ENCODE results near the gene WDR90. TPM values are rescaled to one million over a fixed set of nuclear protein-coding genes. Genes with fewer than 3 reads are reported as not detected.

Gene WDR90
- total RNA-seq, 1 experiment from 2014 or later, result 57.8 TPM

- Mint-ChIP-seq H3K27ac (ENCODE audit: unreplicated experiment) (peak within 1 kb of the TSS; percentile 84), H3K27me3 (ENCODE audit: insufficient read depth, unreplicated experiment) (no peaks in the 10 kb centered on the region), H3K36me3 (ENCODE audit: insufficient read depth, unreplicated experiment) (peaks cover 60% of the 10 kb centered on the region), H3K4me1 (ENCODE audit: low read depth, unreplicated experiment) (no peaks in the 10 kb centered on the region), H3K9me3 (ENCODE audit: unreplicated experiment) (no peaks in the 10 kb centered on the region), H3K4me3 (ENCODE audit: unreplicated experiment) (peak within 1 kb of the TSS; percentile 87)
- peaks cover 33% of the 10 kb centered on the region for H3K4me1 ChIP-seq
- H3K27me3 ChIP-seq (replicated peaks; ENCODE audit: control insufficient read depth, insufficient read depth, low read length), result no peaks in the 10 kb centered on the region
- DNase-seq, result peak; percentile 96 to 97
- intact Hi-C loops (cut with micrococcal nuclease; ENCODE audit: unreplicated experiment), result no loop called here
- H3K9me3 ChIP-seq, result no peaks in the 10 kb centered on the region
- POLR2A ChIA-PET, result interaction anchor here (1.1 kb wide), 1 partner anchor 36 kb away, joined by 4 read pairs; no protein-coding TSS in a partner anchor
- CTCF ChIA-PET, result no interaction called here
- H3K36me3 ChIP-seq (ENCODE audit: control insufficient read depth, insufficient read depth, low read length), result 0 out of 2 replicates have a peak, but pooled peaks cover 4% of the 10 kb centered on the region
- H3K4me3 ChIP-seq (ENCODE audit: low read depth, low read length), result peak within 1 kb of the TSS; percentile 86
- no TSS peak for BruUV-seq (replicated peaks)
- no peak for TF ChIP-seq CTCF (IDR thresholded peaks at IDR 0.05; ENCODE audit: insufficient read depth in 1 of 2, low read depth in 1 of 2, low read length in 1 of 2, severe bottlenecking in 1 of 2, unreplicated experiment in 1 of 2)
Measured at GRCh38 chr16:684071-684794, 35.1 kb downstream of the WDR90 start, which contains the start of gene JMJD8. JMJD8 (minus strand) TSS chr16:684334; CDS start chr16:684319, 15 bp downstream.

DNA sequence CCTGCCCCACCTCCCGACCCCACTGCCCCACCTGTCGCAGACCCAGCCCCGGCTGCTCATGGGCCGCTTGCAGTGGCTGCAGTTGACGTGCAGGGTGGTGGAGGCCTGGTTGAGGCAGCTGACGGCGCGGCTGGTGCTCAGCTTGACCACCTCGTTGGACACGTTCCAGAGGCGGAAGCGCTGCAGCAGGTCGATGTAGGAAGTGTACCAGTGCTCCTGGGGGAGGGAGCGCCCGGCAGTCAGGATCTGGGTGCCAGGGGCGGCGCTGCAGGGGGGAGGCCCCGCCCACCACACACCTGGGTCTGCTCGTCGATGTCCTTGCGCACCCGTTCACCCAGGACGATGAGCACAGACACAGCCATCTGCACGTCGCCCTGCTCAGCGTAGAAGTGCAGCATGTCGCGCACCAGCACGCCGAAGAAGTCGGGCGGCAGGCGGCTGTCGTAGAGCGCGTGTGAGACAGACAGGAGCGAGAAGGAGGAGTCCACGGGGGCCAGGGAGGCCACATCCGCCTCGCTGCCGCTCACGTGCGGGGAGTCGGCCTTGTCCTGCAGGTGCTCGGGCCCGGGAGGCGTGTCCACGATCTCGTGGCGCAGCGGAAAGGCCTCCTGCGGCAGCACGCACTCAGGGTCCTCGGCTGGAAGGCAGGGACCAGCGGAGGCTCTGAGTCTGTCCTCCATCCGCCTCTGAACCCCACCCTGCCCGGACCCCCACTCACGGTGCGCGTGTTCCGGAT lies 36.0 kb downstream of the WDR90 start:
- Histone ChIP-seq H3K9me3 (no peaks in the 10 kb centered on the region), H3K27me3 (replicated peaks; ENCODE audit: control insufficient read depth, insufficient read depth, low read length) (no peaks in the 10 kb centered on the region), H3K36me3 (ENCODE audit: control insufficient read depth, insufficient read depth, low read length) (0 out of 2 replicates have a peak, but pooled peaks cover 4% of the 10 kb centered on the region), H3K4me3 (ENCODE audit: low read depth, low read length) (peak overlapping the region; percentile 86), H3K4me1 (peaks cover 30% of the 10 kb centered on the region)
- DNase-seq, result peak; percentile 72 to 80
- ChIA-PET CTCF (no interaction called here), POLR2A (interaction anchor here (1.1 kb wide), 1 partner anchor 35 kb away, joined by 4 read pairs; no protein-coding TSS in a partner anchor)
- no peak for TF ChIP-seq CTCF (IDR thresholded peaks at IDR 0.05; ENCODE audit: insufficient read depth in 1 of 2, low read depth in 1 of 2, low read length in 1 of 2, severe bottlenecking in 1 of 2, unreplicated experiment in 1 of 2)
- H3K4me1 Mint-ChIP-seq (ENCODE audit: low read depth, unreplicated experiment), result peaks cover 3% of the 10 kb centered on the region
- peak overlapping the region; percentile 87 for H3K4me3 Mint-ChIP-seq (ENCODE audit: unreplicated experiment)
- H3K27me3 Mint-ChIP-seq (ENCODE audit: insufficient read depth, unreplicated experiment), result no peaks in the 10 kb centered on the region
- H3K27ac Mint-ChIP-seq (ENCODE audit: unreplicated experiment), result peak overlapping the region; percentile 84
- no TSS peak for BruUV-seq (replicated peaks)
- no peaks in the 10 kb centered on the region for H3K9me3 Mint-ChIP-seq (ENCODE audit: unreplicated experiment)
- intact Hi-C loops (cut with micrococcal nuclease; ENCODE audit: unreplicated experiment), result no loop called here
- peaks cover 60% of the 10 kb centered on the region for H3K36me3 Mint-ChIP-seq (ENCODE audit: insufficient read depth, unreplicated experiment)

GRCh38 chr16:685967-686366 lies 36.8 kb downstream of the WDR90 start:
- peak; percentile 61 to 80 for TF ChIP-seq CTCF (IDR thresholded peaks at IDR 0.05; ENCODE audit: insufficient read depth in 1 of 2, low read depth in 1 of 2, low read length in 1 of 2, severe bottlenecking in 1 of 2, unreplicated experiment in 1 of 2)
- Mint-ChIP-seq H3K4me3 (ENCODE audit: unreplicated experiment) (peak overlapping the region; percentile 87), H3K4me1 (ENCODE audit: low read depth, unreplicated experiment) (peaks cover 7% of the 10 kb centered on the region), H3K27me3 (ENCODE audit: insufficient read depth, unreplicated experiment) (no peaks in the 10 kb centered on the region), H3K36me3 (ENCODE audit: insufficient read depth, unreplicated experiment) (peaks cover 58% of the 10 kb centered on the region), H3K9me3 (ENCODE audit: unreplicated experiment) (no peaks in the 10 kb centered on the region), H3K27ac (ENCODE audit: unreplicated experiment) (peak overlapping the region; percentile 84)
- no peaks in the 10 kb centered on the region for H3K27me3 ChIP-seq (replicated peaks; ENCODE audit: control insufficient read depth, insufficient read depth, low read length)
- no TSS peak for BruUV-seq (replicated peaks)
- peak overlapping the region; percentile 86 for H3K4me3 ChIP-seq (ENCODE audit: low read depth, low read length)
- 0 out of 2 replicates have a peak, but pooled peaks cover 4% of the 10 kb centered on the region for H3K36me3 ChIP-seq (ENCODE audit: control insufficient read depth, insufficient read depth, low read length)
- ChIA-PET POLR2A (no interaction called here), CTCF (interaction anchor here (0.7 kb wide), 1 partner anchor 13 kb away, joined by 3 read pairs; no protein-coding TSS in a partner anchor)
- intact Hi-C loops (cut with micrococcal nuclease; ENCODE audit: unreplicated experiment), result no loop called here
- peaks cover 34% of the 10 kb centered on the region for H3K4me1 ChIP-seq
- H3K9me3 ChIP-seq, result no peaks in the 10 kb centered on the region
- DNase-seq, result peak; percentile 70 to 83

Data from Caco-2 (cell line).